Ascending aorta (tissue), 2 donors: ENCODE results near the gene FOXC1. TPM values are rescaled to one million over a fixed set of nuclear protein-coding genes. Genes with fewer than 3 reads are reported as not detected.

Experiments
- DNase-seq, 2 donors: peaks; one replicate each; pipeline ENCODE4 v3.0.0-alpha.2; 2019; ENCODE audit warnings: low spot score in 2 of 2
- H3K27ac ChIP-seq, 2 donors: fragments of 200-600 bp; sonication (generic); one replicate each; pipeline ENCODE4 v1.5.1; 2016 to 2017; ENCODE audit warnings: mild to moderate bottlenecking in 1 of 2
- H3K27me3 ChIP-seq: fragments of 200-600 bp; sonication (generic); one replicate; pipeline ENCODE4 v1.5.1; 2017
- H3K36me3 ChIP-seq, 2 donors: fragments of 200-600 bp; sonication (generic); one replicate each; pipeline ENCODE4 v1.5.1; 2016
- H3K4me1 ChIP-seq, 2 donors: fragments of 200-600 bp; sonication (generic); one replicate each; pipeline ENCODE4 v1.5.1; 2016 to 2017; ENCODE audit warnings: mild to moderate bottlenecking in 1 of 2
- H3K4me3 ChIP-seq, 2 donors: fragments of 200-600 bp; sonication (generic); one replicate each; pipeline ENCODE4 v1.5.1; 2016 to 2017; ENCODE audit warnings: mild to moderate bottlenecking in 1 of 2
- H3K9me3 ChIP-seq, 2 donors: fragments of 200-600 bp; sonication (generic); one replicate each; pipeline ENCODE4 v1.5.1; 2016
- intact Hi-C: fragments of 100-400 bp; cut with DNase I; formaldehyde crosslinking; loops from one replicate; pipeline ENCODE4 v1.15.1; 2023
- total RNA-seq: library from RNA; depleted of rRNA; stranded (reverse); fragments of >200 nt; gene quantifications from one replicate; pipeline ENCODE4 v1.1.0, GENCODE V29; 2016
- TF ChIP-seq, protein P1 (sequence below), 3 experiments: fragments of 200-600 bp in 2 of 3; fragments of 450-650 bp in 1 of 3; sonication (generic) in 2 of 3; IDR thresholded peaks; one replicate each; pipeline ENCODE4 v1.5.1; 2016 to 2019; ENCODE audit warnings: antibody characterized with exemption in 3 of 3, mild to moderate bottlenecking in 1 of 3, moderate library complexity in 1 of 3

Gene FOXC1
- total RNA-seq, 1 donor from 2014 or later = 125 TPM

DNA sequence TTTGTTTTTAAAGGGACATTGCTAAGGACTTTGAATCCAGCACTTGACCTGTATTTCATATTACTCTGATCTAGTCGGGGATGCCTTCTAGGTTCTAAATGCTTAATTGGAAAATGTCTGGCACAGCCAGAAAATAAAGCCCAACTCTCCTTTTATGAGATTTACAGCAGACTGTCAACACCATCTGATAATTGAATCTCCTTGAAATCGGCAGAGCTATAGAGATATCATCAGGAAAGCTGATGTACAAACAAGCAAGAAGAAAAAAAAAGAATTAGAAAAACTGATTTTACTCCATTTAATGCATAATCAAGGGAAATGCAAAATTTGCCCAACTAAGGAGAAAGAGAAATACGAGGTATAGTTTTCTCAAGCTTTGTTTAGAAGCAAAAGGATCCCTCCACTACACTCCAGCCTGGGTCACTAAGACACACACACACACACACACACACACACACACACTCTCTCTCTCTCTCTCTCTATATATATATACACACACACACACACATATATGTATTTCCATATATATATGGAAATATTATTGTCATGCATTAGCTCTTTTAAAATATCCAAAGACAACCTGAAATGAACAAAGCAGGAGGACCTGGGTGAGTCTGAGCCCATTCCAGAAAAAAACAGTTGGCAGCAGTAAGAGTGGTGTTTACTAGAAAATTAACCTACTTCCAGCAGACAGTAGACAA, 9.5 kb upstream of the FOXC1 start:
- TF ChIP-seq, protein P1, sequence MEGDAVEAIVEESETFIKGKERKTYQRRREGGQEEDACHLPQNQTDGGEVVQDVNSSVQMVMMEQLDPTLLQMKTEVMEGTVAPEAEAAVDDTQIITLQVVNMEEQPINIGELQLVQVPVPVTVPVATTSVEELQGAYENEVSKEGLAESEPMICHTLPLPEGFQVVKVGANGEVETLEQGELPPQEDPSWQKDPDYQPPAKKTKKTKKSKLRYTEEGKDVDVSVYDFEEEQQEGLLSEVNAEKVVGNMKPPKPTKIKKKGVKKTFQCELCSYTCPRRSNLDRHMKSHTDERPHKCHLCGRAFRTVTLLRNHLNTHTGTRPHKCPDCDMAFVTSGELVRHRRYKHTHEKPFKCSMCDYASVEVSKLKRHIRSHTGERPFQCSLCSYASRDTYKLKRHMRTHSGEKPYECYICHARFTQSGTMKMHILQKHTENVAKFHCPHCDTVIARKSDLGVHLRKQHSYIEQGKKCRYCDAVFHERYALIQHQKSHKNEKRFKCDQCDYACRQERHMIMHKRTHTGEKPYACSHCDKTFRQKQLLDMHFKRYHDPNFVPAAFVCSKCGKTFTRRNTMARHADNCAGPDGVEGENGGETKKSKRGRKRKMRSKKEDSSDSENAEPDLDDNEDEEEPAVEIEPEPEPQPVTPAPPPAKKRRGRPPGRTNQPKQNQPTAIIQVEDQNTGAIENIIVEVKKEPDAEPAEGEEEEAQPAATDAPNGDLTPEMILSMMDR (IDR thresholded peaks at IDR 0.05) = no peak

DNA sequence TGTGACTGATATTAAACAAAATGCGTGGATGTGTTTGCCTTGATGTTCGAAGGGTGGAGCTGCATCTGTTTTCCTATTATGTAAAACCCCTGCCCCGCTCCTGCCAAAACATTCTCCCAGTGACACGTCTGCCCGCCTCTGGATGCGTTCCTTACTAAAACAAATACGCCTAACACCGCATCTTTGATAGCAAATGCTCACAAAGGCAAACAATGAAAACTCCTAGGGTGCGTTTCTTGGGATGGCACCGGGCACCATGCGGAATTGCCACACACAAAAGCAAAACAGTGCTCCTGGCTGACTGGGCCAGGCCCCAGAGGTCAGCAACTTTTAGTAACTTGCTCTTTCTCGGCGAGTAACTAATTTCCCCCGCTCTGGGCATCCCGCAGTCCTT, 9.0 kb upstream of the FOXC1 start:
- Histone ChIP-seq H3K27ac (peak overlapping the region; percentile 97 to 99), H3K9me3 (no peaks in the 10 kb centered on the region), H3K27me3 (no peaks in the 10 kb centered on the region), H3K4me1 (peaks cover 0 to 10% of the 10 kb centered on the region in 2 donors), H3K36me3 (no peaks in the 10 kb centered on the region), H3K4me3 (peak overlapping the region; percentile 24 to 60)
- TF ChIP-seq, protein P1 (IDR thresholded peaks at IDR 0.05) = no peak
- intact Hi-C loops = loop anchor here (5.0 kb wide), 1 partner anchor 437 kb away; no protein-coding TSS in a partner anchor
- peak in 1 of 2 donors; percentile 68 for DNase-seq

More for the DNA sequence above, 9.5 kb upstream of the FOXC1 start:
- no peaks in the 10 kb centered on the region for H3K27me3 ChIP-seq
- H3K4me3 ChIP-seq = peak overlapping the region in 1 of 2 donors; percentile 60
- H3K36me3 ChIP-seq = no peaks in the 10 kb centered on the region
- no peaks in the 10 kb centered on the region for H3K9me3 ChIP-seq
- intact Hi-C loops = loop anchor here (5.0 kb wide), 1 partner anchor 437 kb away; no protein-coding TSS in a partner anchor
- no peak for DNase-seq
- H3K27ac ChIP-seq = peak overlapping the region; percentile 3 to 97
- H3K4me1 ChIP-seq = peaks cover 0 to 10% of the 10 kb centered on the region in 2 donors

DNA sequence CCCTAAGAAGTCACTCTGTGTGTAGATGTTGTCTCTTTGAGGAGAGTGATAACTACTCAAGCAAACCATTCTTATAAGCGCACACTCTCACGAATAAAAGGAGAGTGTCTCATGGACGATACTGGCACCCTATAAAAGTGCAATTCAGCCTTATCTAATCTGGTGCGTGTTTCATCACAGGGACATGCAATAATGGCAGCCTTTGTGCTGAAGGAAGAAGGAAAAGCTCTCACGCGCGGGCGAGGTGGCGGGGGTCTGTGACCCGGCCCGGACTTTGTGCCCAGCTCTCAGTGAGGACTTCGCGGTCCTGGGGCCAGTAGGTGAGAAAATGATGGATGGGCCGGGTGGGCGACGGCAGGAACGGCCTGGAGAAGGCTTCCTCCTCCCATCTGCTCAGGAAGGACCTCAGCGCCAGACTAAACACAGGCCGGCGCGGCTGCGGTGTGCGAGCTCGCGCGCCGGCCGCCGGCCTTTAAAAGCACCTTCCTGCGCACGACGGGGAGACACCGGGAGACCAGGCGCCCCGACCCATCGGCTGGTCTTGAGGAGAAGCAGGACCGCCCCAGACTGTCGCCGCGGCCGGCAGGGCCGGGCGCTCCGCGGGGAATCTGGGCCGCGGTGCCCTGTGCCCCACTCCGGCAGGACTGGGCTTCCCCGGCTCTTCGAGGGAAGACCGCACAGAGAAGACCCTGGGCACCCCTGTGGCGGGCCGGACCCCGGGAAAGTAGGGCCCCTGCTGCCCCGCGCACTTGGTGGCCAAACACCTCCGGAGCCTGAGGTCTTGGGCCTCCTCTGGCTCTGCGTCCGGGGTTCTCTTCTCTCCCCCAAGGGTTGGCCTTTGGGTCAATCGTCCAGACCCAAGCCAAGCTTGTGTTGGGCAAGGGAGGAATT, 8.3 kb upstream of the FOXC1 start:
- TF ChIP-seq, protein P1 (IDR thresholded peaks at IDR 0.05) = no peak
- Histone ChIP-seq H3K4me3 (peak overlapping the region; percentile 24 to 60), H3K27me3 (no peaks in the 10 kb centered on the region), H3K27ac (peak overlapping the region; percentile 97 to 99), H3K9me3 (no peaks in the 10 kb centered on the region), H3K36me3 (no peaks in the 10 kb centered on the region), H3K4me1 (peaks cover 0 to 10% of the 10 kb centered on the region in 2 donors)
- intact Hi-C loops = loop anchor here (5.0 kb wide), 1 partner anchor 436 kb away; no protein-coding TSS in a partner anchor
- peak in 1 of 2 donors; percentile 68 for DNase-seq

DNA sequence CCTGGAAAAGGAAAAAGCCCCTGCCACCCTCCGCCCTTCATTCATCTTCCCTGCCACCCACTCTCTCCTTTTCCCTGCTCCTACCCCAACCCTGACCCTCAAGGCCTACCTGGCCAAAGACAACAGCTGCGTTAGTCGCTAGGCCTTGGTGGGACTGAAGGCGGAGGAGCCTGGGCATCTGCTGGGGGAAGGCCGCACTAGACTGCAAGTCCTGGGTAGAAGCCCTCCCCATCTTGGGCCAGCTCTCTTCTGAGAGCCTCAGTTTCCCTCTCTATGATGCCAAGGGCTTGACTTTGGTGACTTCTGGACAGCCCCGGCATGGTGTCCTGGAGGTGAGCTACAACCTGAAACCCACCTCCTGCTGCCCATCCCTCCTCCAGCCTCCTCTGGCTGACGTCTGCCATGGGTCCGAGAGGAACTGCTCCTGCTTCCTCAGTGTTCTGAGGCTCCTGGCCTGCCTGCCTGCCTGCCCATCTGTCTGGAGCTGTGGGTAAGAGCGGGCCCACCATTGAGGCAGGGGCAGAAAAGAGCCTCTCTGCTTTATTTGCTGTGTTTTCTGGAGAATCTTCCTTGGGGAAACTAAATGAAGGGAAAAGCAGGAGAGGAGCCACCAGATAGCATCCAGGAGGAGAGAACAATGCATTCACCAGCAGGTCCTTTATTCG, 7.5 kb upstream of the FOXC1 start:
- Histone ChIP-seq H3K4me3 (peak overlapping the region in 1 of 2 donors; percentile 60), H3K4me1 (peaks cover 0 to 10% of the 10 kb centered on the region in 2 donors), H3K36me3 (no peaks in the 10 kb centered on the region), H3K9me3 (no peaks in the 10 kb centered on the region), H3K27ac (peak overlapping the region; percentile 97 to 99), H3K27me3 (no peaks in the 10 kb centered on the region)
- peak in 1 of 2 donors; percentile 61 for DNase-seq
- TF ChIP-seq, protein P1 (IDR thresholded peaks at IDR 0.05) = no peak
- intact Hi-C loops = loop anchor here (5.0 kb wide), 1 partner anchor 435 kb away; no protein-coding TSS in a partner anchor

DNA sequence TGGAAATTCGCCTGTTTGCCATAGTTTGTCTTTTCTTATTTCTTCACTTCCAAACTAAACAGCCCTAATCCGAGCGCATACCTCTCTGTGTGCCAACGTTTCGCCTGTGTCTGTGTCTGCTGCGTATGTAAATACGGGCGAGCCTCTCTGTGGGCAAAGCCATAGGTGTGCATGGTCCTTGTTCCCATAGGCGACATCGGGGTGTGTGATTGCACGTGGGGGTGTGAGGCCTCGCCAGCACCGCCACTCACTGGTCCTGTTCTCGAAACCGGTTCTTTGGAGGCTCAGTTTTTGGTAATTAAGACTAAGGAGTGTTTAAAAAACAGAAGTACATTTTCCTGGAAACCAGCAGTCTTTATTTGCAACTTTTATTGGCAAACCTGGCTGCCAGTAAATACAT, 6.0 kb upstream of the FOXC1 start:
- no peaks in the 10 kb centered on the region for H3K27me3 ChIP-seq
- no peak for DNase-seq
- TF ChIP-seq, protein P1 (IDR thresholded peaks at IDR 0.05) = no peak
- peaks cover 0 to 10% of the 10 kb centered on the region in 2 donors for H3K4me1 ChIP-seq
- no peaks in the 10 kb centered on the region for H3K36me3 ChIP-seq
- H3K9me3 ChIP-seq = no peaks in the 10 kb centered on the region
- H3K27ac ChIP-seq = peak overlapping the region; percentile 97 to 99
- intact Hi-C loops = loop anchor here (1.0 to 5.0 kb wide), 7 partner anchors 434 to 1031 kb away; partner anchors contain the start of gene GMDS
- H3K4me3 ChIP-seq = peak overlapping the region; percentile 79 to 94
